ENCODE measurements around the gene DDX54. TPM values are rescaled to one million over a fixed set of nuclear protein-coding genes. Genes with fewer than 3 reads are reported as not detected.
"Not testable (repeated sequence)": the region's sequence is repeated elsewhere in the genome, so short reads cannot be mapped to it uniquely, and the experiment has no call there.

Gene DDX54
- total RNA-seq, 2 donors from 2014 or later: 85.8 to 143 TPM

GRCh38 chr12:113142173-113142885 lies 42.9 kb downstream of the DDX54 start:
- H3K4me1 Mint-ChIP-seq (ENCODE audit: low read depth in 2 of 2): no peaks in the 10 kb centered on the region
- no peaks in the 10 kb centered on the region for H3K9me3 Mint-ChIP-seq
- peak in 1 of 2 donors; percentile 5 for ATAC-seq
- no peak for DNase-seq (ENCODE audit: low spot score)
- H3K36me3 Mint-ChIP-seq: no peaks in the 10 kb centered on the region
- no peak overlapping the region for H3K27ac Mint-ChIP-seq
- H3K4me3 Mint-ChIP-seq: no peak overlapping the region
- H3K27me3 Mint-ChIP-seq: no peaks in the 10 kb centered on the region

- not testable (repeated sequence) for ATAC-seq; H3K4me1 Mint-ChIP-seq (ENCODE audit: low read depth in 2 of 2); H3K27me3 Mint-ChIP-seq; H3K36me3 Mint-ChIP-seq; H3K4me3 Mint-ChIP-seq; DNase-seq (ENCODE audit: low spot score); H3K9me3 Mint-ChIP-seq; H3K27ac Mint-ChIP-seq
These were observed 43.6 kb downstream of the DDX54 start for GRCh38 chr12:113141716-113142115.

- DNase-seq (ENCODE audit: low spot score) (no peak), ATAC-seq (no peak)
- H3K4me3 Mint-ChIP-seq: no peak overlapping the region
- H3K36me3 Mint-ChIP-seq: no peaks in the 10 kb centered on the region
- peaks cover 0 to 2% of the 10 kb centered on the region in 2 donors for H3K4me1 Mint-ChIP-seq (ENCODE audit: low read depth in 2 of 2)
- peaks cover 0 to 8% of the 10 kb centered on the region in 2 donors for H3K27me3 Mint-ChIP-seq
- no peak overlapping the region for H3K27ac Mint-ChIP-seq
- no peaks in the 10 kb centered on the region for H3K9me3 Mint-ChIP-seq
These were observed 44.6 kb downstream of the DDX54 start for GRCh38 chr12:113140706-113141105.

GRCh38 chr12:113138826-113139225 lies 46.5 kb downstream of the DDX54 start:
- Mint-ChIP-seq H3K4me3 (no peak overlapping the region), H3K27ac (no peak overlapping the region), H3K4me1 (ENCODE audit: low read depth in 2 of 2) (peaks cover 0 to 2% of the 10 kb centered on the region in 2 donors), H3K9me3 (no peaks in the 10 kb centered on the region), H3K36me3 (no peaks in the 10 kb centered on the region), H3K27me3 (peaks cover 0 to 8% of the 10 kb centered on the region in 2 donors)
- no peak for DNase-seq (ENCODE audit: low spot score)
- ATAC-seq: peak in 1 of 2 donors; percentile 3

- peaks cover 0 to 8% of the 10 kb centered on the region in 2 donors for H3K27me3 Mint-ChIP-seq
- H3K36me3 Mint-ChIP-seq: no peaks in the 10 kb centered on the region
- H3K9me3 Mint-ChIP-seq: no peaks in the 10 kb centered on the region
- no peak for DNase-seq (ENCODE audit: low spot score)
- H3K27ac Mint-ChIP-seq: no peak overlapping the region
- peaks cover 0 to 2% of the 10 kb centered on the region in 2 donors for H3K4me1 Mint-ChIP-seq (ENCODE audit: low read depth in 2 of 2)
- H3K4me3 Mint-ChIP-seq: no peak overlapping the region
- ATAC-seq: no peak
These were observed 47.2 kb downstream of the DDX54 start for GRCh38 chr12:113137861-113138783.

GRCh38 chr12:113136990-113137511 lies 48.2 kb downstream of the DDX54 start:
- no peak overlapping the region for H3K4me3 Mint-ChIP-seq
- H3K9me3 Mint-ChIP-seq: no peaks in the 10 kb centered on the region
- no peak for ATAC-seq
- H3K36me3 Mint-ChIP-seq: no peaks in the 10 kb centered on the region
- no peak overlapping the region for H3K27ac Mint-ChIP-seq
- H3K4me1 Mint-ChIP-seq (ENCODE audit: low read depth in 2 of 2): peaks cover 0 to 2% of the 10 kb centered on the region in 2 donors
- no peak for DNase-seq (ENCODE audit: low spot score)
- peaks cover 0 to 8% of the 10 kb centered on the region in 2 donors for H3K27me3 Mint-ChIP-seq

GRCh38 chr12:113136128-113136989 lies 48.9 kb downstream of the DDX54 start:
- no peak overlapping the region for H3K4me3 Mint-ChIP-seq

GRCh38 chr12:113135178-113136127 lies 49.8 kb downstream of the DDX54 start, which contains the start of gene RASAL1:
Gene RASAL1, minus strand, starts transcription at chr12:113135761. Its CDS starts 299 bp downstream, at chr12:113135462.
- no peaks in the 10 kb centered on the region for H3K36me3 Mint-ChIP-seq
- no peak within 1 kb of the TSS for H3K27ac Mint-ChIP-seq
- peaks cover 0 to 8% of the 10 kb centered on the region in 2 donors for H3K27me3 Mint-ChIP-seq
- H3K9me3 Mint-ChIP-seq: no peaks in the 10 kb centered on the region
- peak; percentile 36 to 51 for ATAC-seq
- no peak for DNase-seq (ENCODE audit: low spot score)
- H3K4me1 Mint-ChIP-seq (ENCODE audit: low read depth in 2 of 2): peaks cover 0 to 2% of the 10 kb centered on the region in 2 donors
- H3K4me3 Mint-ChIP-seq: no peak within 1 kb of the TSS

More at GRCh38 chr12:113136128-113136989, 48.9 kb downstream of the DDX54 start:
- ATAC-seq: no peak
- H3K27me3 Mint-ChIP-seq: peaks cover 0 to 8% of the 10 kb centered on the region in 2 donors
- DNase-seq (ENCODE audit: low spot score): no peak
- peaks cover 0 to 2% of the 10 kb centered on the region in 2 donors for H3K4me1 Mint-ChIP-seq (ENCODE audit: low read depth in 2 of 2)
- H3K9me3 Mint-ChIP-seq: no peaks in the 10 kb centered on the region
- no peak overlapping the region for H3K27ac Mint-ChIP-seq
- H3K36me3 Mint-ChIP-seq: no peaks in the 10 kb centered on the region

GRCh38 chr12:113134521-113134951 lies 50.7 kb downstream of the DDX54 start:
- H3K4me1 Mint-ChIP-seq (ENCODE audit: low read depth in 2 of 2): peaks cover 0 to 2% of the 10 kb centered on the region in 2 donors
- DNase-seq (ENCODE audit: low spot score) (no peak), ATAC-seq (no peak)
- no peak overlapping the region for H3K4me3 Mint-ChIP-seq
- no peaks in the 10 kb centered on the region for H3K9me3 Mint-ChIP-seq
- H3K27me3 Mint-ChIP-seq: peaks cover 0 to 8% of the 10 kb centered on the region in 2 donors
- H3K36me3 Mint-ChIP-seq: no peaks in the 10 kb centered on the region
- H3K27ac Mint-ChIP-seq: no peak overlapping the region

GRCh38 chr12:113134071-113134470 lies 51.2 kb downstream of the DDX54 start:
- H3K4me1 Mint-ChIP-seq (ENCODE audit: low read depth in 2 of 2): peaks cover 0 to 2% of the 10 kb centered on the region in 2 donors
- no peak overlapping the region for H3K4me3 Mint-ChIP-seq
- DNase-seq (ENCODE audit: low spot score): no peak

GRCh38 chr12:113133666-113134065 lies 51.6 kb downstream of the DDX54 start:
- peaks cover 2 to 10% of the 10 kb centered on the region in 2 donors for H3K27me3 Mint-ChIP-seq
- peaks cover 0 to 2% of the 10 kb centered on the region in 2 donors for H3K4me1 Mint-ChIP-seq (ENCODE audit: low read depth in 2 of 2)
- no peak overlapping the region for H3K27ac Mint-ChIP-seq
- ATAC-seq: no peak
- DNase-seq (ENCODE audit: low spot score): no peak
- no peak overlapping the region for H3K4me3 Mint-ChIP-seq
- H3K9me3 Mint-ChIP-seq: no peaks in the 10 kb centered on the region
- no peaks in the 10 kb centered on the region for H3K36me3 Mint-ChIP-seq

More at GRCh38 chr12:113134071-113134470, 51.2 kb downstream of the DDX54 start:
- ATAC-seq: no peak
- Mint-ChIP-seq H3K36me3 (no peaks in the 10 kb centered on the region), H3K27ac (no peak overlapping the region), H3K9me3 (no peaks in the 10 kb centered on the region), H3K27me3 (peaks cover 0 to 8% of the 10 kb centered on the region in 2 donors)

GRCh38 chr12:113133036-113133435 lies 52.2 kb downstream of the DDX54 start:
- peaks cover 0 to 2% of the 10 kb centered on the region in 2 donors for H3K4me1 Mint-ChIP-seq (ENCODE audit: low read depth in 2 of 2)
- H3K9me3 Mint-ChIP-seq: no peaks in the 10 kb centered on the region
- ATAC-seq (no peak), DNase-seq (ENCODE audit: low spot score) (peak; percentile 50)
- H3K27me3 Mint-ChIP-seq: peaks cover 7 to 14% of the 10 kb centered on the region in 2 donors
- no peaks in the 10 kb centered on the region for H3K36me3 Mint-ChIP-seq
- no peak overlapping the region for H3K27ac Mint-ChIP-seq
- no peak overlapping the region for H3K4me3 Mint-ChIP-seq

Data from natural killer cell treated with Interleukin-12 subunit alpha and Interleukin-12 subunit beta and Interleukin-15 and Interleukin-18, amount 100 ng/mL, for 72 hours (primary cell).